Activated CD4-positive, alpha-beta T cell treated with anti-CD3 and anti-CD28 coated beads, Interleukin-2, amount 50 U/mL, for 1 hour (primary cell): Measurements from ENCODE around the gene ARF1.

Source experiments
- DNase-seq: peaks from one replicate; pipeline ENCODE4 v3.0.0-alpha.2; 2020

ARF1 gene

DNA sequence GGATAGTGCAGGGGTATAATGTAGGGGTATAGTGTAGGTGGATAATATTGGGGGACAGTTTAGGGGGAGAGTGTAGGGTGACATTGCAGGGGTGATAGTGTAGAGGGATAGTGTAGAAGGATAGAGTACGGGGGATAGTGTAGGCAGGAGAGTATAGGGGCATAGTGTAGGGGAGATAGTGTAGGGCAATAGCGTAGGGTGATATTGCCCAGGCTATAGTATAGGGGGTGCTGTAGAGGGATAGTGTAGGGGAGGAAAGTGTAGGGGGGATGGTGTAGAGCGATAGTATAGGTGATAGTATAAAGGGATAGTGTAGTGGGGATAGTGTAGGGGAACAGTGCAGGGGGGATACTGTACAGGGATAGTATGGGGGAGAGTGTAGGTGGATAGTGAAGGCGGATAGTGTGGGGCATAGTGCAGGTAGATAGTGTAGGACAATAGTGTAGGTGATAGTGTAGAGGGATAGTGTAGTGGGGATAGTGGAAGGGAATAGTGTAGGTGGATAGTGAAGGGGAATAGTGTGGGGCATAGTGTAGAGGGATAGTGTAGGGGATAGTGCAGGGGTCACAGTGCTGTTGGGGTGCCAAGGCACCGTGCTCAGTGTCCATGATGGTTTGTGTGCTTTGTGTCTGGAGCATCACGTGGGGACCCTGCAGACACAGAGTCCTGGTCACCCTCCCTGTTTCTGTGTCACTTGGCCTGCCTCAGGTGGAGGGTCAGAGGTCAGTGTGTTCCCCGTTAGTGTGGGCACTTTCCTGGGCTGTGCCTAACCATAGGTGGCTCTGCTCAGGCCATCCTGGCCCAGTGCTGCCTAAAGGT, 10.5 kb upstream of the ARF1 start:
- DNase-seq: no peak

- DNase-seq: no peak
Measured at GRCh38 chr1:228072658-228073043, 9.9 kb upstream of the ARF1 start.

DNA sequence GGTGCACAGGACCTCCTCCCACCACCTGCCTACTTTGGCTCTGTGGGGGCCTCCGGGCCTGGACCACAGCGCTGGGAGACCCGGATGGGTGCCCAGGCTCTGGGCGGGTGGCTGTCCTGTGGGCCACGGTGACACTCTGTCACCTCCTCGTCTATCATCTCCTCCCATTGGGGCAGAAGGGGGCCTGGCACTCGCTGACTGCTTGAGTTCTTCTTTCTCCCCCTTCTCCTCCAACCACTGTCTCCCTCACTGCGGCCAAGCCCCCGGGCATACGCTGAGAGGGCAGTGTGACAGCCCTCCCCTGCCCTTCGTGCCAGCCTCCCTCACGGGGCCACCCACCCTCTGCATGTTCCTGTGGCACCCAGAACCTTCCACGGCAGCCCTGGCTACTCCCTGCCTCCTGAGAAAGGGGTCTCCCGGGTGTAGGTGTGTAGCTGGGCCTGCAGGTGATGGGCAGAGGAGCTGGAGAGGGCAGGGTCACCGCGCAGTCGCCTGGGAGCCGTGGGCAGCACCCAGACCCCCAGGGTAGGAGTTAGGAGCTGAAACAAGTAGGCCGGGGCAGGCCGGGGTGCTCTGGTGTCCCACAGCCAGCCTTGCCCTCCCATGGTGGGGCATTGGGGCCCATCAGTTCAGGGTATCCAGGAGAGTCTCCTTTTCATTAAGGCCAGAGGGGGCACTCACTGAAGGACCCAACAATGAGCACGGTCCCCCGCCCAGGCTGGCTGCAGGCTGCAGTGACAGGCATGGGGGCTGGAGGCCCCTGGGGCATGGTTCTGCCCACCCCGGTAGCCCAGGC, 9.2 kb upstream of the ARF1 start:
- DNase-seq: no peak

DNA sequence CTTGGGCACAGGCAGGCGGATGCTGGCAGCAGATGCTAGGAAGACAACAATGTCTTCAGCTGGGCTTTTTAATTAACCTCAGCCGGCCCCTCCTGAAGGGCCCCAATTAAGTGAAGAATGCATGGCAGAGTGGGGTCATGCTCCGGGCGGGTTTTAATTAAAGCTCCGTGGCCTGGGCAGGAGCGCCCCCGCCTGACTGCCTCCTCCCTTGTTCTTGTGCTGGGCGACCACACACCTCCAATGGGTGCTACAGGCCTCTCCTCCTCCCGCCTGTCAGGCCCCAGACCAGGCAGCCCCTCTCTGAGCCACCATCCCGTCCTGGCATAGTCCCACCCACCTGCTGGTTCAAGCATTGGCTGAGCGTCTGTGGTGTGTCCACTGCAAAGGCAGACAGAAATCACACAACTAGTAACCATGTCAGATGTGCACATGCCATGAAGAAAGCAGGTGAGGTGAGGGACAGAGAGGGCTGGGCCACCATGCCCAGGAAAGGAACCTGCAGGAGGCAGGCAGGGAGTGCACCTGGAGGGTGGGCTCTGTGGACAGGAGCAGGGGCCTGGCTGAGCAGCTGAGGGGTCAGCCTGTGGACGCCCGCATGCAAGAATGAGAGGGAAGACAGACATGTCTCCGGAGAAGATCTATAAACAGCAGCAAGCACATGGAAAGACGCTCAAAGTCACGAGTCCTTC, 8.5 kb upstream of the ARF1 start:
- no peak for DNase-seq

DNA sequence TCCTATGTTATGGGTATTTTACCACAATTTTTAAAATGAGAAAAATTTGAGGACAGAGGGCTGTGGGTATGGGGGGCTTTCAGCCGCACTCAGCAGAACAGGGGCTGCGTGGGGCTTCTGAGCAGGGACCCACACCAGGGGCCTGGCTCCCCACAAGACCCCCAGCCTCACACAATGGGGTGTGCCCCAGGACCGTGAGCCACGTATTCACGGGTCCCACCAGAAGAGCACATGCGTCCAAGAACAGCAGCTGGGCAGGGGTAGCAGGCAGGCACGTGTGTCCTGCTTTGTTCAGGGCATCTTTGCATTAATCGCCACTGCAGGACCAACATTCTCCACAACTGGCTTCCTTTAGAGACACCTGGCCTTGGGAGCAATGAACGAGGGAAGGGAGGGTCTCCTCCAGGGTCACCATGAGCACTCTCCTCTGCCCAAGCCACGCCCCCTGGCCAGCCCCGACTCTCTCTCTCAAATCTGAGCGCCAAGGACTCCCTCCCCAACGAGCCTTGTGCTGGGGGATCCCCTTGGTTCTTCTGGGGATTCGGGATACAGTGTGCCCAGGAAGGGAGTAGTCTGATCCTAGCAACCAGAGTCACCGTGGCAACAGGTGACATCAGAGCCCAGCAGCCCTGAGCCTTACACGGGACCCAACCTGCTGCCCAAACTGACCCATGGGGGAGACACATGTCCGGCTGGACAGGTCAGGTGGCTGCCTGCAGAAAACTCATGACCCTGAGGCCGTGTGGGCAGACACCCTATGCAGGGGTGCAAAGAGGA, 7.4 kb upstream of the ARF1 start:
- no peak for DNase-seq

GRCh38 chr1:228075801-228076271, 6.7 kb upstream of the ARF1 start:
- no peak for DNase-seq

- DNase-seq: no peak
Measured at GRCh38 chr1:228076796-228077430, 5.6 kb upstream of the ARF1 start.

GRCh38 chr1:228077565-228078330, 4.8 kb upstream of the ARF1 start:
- peak; percentile 0 for DNase-seq

DNA sequence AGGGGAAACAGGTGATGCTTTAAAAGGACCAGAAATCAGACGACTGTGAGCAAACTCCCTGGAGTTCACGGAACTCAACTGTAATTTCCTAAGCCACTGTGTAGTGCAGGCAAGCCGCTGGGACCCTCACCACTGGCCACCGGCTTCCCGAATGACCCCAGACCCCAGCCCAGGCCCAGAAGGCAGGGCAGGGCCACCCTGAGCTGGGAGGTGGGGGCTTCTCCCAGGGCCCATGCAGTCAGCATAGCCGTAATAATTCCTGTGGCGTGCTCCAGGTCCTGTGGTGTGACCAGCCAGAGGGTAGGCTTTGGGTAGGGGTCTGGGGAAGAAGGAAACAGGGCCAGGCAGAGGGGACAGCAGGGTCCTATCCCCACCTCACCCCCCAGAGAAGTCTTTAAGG, 3.5 kb upstream of the ARF1 start:
- DNase-seq: no peak

DNA sequence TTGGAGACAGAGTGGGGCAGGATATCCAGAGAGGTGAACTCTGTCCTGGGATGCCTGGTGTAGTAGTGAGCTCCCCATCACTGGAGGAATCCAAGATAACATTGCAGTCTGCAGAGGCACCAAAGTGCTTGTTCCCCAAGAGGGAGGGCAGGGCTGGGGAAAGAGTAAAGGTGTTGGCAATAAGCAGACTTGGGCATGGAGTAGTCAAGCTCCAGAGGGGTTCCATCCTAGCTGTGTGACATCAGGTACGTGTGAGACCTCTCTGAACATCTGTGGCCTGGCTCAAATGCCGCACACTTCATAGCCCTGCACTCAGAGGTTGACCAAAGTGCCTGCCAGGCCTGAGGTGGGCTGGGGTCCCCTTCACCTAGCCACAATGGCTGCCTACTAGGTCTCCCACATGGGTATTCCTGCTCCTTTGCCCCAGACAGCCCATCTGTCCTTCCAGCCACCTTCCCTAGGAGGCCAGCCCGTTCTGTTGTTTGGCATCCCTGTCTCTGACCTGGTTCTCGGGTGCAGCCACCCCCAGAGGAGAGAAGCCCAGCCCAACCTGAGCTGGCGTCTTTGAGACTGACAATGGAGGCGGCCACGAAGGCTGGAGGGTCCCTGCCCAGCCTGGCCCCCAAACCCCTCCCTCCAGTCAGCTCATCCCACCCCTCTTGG, 2.8 kb upstream of the ARF1 start:
- DNase-seq: no peak

DNA sequence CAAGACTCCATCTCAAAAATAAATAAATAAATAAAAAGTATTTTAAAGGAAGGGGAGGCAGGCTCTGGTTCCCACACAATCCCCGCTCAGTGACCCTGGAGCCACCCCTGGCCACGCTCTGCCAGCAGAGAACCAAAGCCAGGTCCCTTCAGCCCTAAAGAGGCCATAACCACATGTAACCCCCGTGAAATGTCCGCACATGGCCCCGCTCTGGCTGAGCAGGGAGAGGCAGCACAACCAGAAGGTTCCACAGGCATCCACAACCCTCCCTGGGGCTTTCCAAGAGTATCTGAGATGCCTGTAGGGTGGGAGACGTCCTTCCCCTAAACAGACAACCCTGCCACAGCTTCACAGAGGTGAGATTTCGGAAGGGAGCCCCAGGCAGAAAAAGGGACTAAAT, 1.4 kb upstream of the ARF1 start:
- no peak for DNase-seq

- DNase-seq: no peak
Measured at GRCh38 chr1:228081578-228082213, 812 bp upstream of the ARF1 start.

GRCh38 chr1:228082918-228083870, 686 bp downstream of the ARF1 start:
- peak; percentile 25 for DNase-seq

DNA sequence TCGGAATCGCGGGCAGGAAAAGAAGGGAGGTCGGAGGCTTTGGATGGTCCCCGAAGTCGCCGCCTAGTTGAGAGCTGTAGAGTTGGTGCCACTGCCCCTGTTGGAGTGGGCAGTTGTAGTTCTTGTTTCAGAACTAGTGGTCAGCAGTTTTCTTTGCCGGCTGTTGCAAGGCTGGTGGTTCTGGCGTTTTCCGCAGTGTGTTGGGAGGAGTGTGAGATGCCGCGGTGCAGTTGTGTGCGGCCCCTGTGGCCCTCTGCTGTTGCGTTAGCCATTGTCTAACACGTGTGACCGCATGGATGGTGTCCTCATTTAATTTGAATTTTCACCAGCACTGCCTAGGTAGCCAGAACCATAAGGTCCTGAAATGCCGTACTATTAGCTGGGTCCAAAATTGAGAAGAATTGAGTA, 1.4 kb downstream of the ARF1 start:
- DNase-seq: no peak

- DNase-seq: no peak
Measured at GRCh38 chr1:228084325-228084724, 1.8 kb downstream of the ARF1 start.

GRCh38 chr1:228084797-228085196, 2.3 kb downstream of the ARF1 start:
- no peak for DNase-seq

- DNase-seq: no peak
Measured at GRCh38 chr1:228085287-228085951, 2.9 kb downstream of the ARF1 start.

DNA sequence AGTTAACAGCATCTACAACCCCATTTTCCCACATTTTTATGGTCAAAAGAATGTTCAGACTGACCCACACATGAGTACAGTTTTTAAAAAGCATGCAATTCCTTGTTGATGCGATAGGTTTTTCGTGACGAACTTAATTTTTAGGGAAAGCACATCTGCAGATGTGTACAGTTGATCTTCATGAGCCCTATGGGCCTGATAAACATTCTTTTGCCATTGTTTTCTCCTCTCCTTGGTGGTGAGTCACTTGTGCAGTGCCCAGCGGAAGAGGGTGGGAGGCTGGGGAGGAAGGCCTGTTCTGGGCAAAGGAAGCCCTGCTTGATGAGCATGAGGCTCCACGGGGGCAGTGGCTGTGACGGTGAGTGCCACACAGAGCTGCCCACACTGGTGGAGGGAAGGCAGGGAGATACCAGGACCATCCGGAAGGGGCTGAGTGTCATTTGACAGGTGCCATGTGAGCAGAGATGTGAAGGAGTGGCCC, 5.3 kb downstream of the ARF1 start:
- DNase-seq: no peak
